ENCODE data around the gene TUBD1.

- TF ChIP-seq, protein P1, sequence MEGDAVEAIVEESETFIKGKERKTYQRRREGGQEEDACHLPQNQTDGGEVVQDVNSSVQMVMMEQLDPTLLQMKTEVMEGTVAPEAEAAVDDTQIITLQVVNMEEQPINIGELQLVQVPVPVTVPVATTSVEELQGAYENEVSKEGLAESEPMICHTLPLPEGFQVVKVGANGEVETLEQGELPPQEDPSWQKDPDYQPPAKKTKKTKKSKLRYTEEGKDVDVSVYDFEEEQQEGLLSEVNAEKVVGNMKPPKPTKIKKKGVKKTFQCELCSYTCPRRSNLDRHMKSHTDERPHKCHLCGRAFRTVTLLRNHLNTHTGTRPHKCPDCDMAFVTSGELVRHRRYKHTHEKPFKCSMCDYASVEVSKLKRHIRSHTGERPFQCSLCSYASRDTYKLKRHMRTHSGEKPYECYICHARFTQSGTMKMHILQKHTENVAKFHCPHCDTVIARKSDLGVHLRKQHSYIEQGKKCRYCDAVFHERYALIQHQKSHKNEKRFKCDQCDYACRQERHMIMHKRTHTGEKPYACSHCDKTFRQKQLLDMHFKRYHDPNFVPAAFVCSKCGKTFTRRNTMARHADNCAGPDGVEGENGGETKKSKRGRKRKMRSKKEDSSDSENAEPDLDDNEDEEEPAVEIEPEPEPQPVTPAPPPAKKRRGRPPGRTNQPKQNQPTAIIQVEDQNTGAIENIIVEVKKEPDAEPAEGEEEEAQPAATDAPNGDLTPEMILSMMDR (conservative IDR thresholded peaks at IDR 0.05) = no peak
- no peak for TF ChIP-seq ZFX (IDR thresholded peaks at IDR 0.05)
Observed at GRCh38 chr17:59856859-59857794, 35.6 kb downstream of the TUBD1 start.

Data from C4-2B (cell line).